ELF-1 (cell line): ENCODE results near the gene KLRC1.
"Not testable (repeated sequence)": the region's sequence is repeated elsewhere in the genome, so short reads cannot be mapped to it uniquely, and the experiment has no call there.

Experiments used
- DNase-seq: peaks from one replicate; pipeline ENCODE4 v3.0.0-alpha.2; 2016; ENCODE audit warnings: low read depth, low spot score

Gene KLRC1

DNA sequence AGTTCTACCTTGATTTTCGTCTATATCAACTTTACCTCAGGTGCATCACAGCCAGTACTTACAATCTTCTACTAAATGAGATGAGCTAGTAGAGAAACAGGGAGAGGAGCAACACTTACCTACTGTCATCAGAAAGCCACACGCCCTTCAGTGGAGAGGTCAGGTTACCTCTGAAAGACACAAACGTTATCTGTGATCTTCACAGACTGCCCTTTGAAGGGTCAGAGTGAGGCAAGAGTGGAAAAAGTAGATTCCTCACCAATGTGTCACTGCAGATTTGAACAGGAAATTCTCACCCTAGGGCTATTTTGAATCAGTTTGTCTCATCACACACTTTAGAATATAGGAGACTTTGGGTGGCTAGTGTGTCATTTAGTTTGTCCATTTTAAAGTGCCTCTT is 31.0 kb downstream of the KLRC1 start:
- not testable (repeated sequence) for DNase-seq

GRCh38 chr12:10420334-10420733 is 32.8 kb downstream of the KLRC1 start, which contains the start of gene KLRC3:
KLRC3 (minus strand) TSS chr12:10420595; CDS start chr12:10420550, 45 bp downstream.
- not testable (repeated sequence) for DNase-seq

DNA sequence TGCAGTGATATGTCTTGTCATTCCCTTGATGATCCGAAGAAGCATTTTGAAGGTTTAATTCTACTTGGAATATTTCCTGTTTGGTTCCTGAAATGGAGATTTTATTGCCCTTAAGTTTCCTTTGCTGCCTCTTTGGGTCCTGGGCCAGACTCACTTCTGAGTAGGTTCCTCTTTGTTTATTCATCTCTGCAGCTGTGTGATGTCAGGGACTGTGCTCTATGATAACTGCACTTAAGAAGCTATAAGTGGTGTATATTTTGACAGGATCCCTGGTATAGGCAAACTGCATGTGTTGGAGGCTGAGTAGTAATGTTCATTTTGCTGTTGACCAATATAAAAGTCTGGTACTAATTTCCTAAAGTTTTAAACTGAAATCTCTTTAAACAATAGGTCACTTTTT is 43.8 kb downstream of the KLRC1 start, which contains the start of gene KLRC4:
TSS of gene KLRC4 (minus strand) at position 366 of the 400 bp plus-strand sequence. CDS start at position 184, 182 bp downstream.
- no peak for DNase-seq

DNA sequence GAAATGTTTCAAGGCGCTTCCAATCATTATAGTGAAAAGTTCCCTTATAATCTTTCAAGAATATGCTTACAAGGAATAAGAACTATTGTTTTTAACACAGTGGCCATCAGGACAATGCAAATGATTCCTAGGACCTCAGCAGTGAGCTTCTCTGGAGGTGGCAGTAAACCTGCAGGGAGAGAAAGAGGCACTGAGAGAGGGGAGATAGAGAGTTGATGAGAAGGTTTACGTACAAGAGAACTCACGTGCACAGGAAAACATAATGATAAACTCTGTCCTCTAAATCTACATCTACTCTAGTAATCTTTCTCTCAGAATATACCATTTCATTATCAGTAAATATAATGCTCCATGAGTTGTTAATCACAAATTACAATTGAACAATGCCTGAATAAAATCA is 44.3 kb downstream of the KLRC1 start:
- DNase-seq, result no peak

DNA sequence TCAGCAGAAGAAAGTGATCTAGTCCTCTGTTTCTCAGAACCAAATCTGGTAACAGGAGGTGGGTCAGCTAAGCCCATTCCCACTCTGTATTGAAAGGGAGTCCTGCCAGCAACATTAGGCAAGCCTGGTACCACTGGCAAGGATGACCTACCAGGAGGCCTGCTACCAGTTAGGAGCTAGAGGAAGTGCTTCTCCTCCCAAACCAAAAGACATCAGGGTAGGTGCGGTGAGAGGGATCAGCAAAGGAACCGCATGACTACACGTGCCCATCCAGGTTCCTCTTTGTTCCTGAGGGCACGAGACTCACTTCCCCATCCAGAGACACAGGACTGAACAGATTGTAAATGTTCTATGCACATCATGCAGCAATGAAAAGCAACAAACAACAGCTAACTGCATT is 46.5 kb downstream of the KLRC1 start:
- no peak for DNase-seq

DNA sequence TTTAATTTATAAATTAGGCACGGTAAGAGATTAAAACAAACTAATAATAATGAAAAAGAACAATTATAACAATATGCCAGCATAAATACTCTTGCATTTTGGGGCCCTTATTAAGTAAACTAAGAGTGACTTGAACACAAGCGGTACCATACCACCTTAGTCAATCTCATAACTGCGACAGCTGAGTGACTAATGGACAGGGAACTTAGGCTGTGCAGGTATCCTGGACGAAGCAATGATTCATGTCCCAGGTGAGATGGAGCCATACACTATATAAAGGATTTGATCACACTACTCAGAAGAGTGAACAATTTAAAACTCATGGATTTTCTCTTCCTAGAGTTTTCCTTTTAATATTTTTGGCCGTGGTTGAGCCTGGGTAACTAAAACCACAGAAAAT is 47.9 kb downstream of the KLRC1 start:
- no peak for DNase-seq

- no peak for DNase-seq
These were observed 48.4 kb downstream of the KLRC1 start for GRCh38 chr12:10404798-10405197.

DNA sequence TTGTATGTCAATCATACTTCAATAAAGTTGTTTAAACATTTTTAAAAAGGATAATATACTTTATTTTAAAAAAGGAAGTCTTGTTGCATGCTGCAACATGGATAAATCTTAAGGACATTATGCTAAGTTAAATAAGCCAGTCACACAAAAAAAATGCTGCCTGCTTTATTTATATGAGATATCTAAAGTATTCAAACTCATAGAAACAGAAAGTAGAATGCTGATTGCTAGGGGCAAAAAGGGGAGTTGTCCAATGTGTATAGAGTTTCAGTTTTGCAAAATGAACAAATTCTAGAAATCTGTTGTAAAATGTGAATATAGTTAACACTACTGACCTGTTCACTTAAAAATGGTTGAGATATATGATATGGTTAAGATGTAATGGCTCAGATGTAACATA is 52.3 kb downstream of the KLRC1 start:
- DNase-seq, result no peak

DNA sequence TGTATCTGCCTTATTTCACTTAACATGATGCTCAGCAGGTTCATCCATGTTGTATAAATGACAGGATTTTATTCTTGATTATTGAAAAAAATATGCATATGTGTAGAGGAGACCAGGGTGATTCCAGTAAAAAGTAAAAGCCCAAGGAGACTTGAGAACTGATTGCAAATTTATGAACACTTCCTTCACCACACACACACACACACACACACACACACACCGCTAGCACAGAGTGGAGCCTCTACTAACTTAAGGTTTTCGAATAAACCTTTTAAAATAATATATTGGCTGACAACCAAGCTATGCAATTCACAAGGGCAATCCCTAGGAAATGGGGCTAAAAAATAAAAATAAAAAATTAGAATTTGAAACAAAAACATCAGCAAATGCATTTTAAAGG is 55.0 kb downstream of the KLRC1 start:
- DNase-seq, result no peak

- no peak for DNase-seq
These were observed 55.9 kb downstream of the KLRC1 start for GRCh38 chr12:10397296-10397695.

GRCh38 chr12:10396176-10396575 is 57.0 kb downstream of the KLRC1 start:
- not testable (repeated sequence) for DNase-seq
